GM12878 (cell line): ENCODE results near the gene COL13A1. TPM values are rescaled to one million over a fixed set of nuclear protein-coding genes. Genes with fewer than 3 reads are reported as not detected.

Source experiments
- ATAC-seq: fragments of 200-7000 bp; cut with Tn5 transposase; 3 replicates; pipeline ENCODE4 v1.9.1; 2020; ENCODE audit warnings: mild to moderate bottlenecking, moderate library complexity
- BruUV-seq: library from RNA; stranded (reverse); fragments of 400-500 nt; replicated peaks from 2 replicates; lab custom pipeline; 2021; lab: Mats Ljungman, UMichigan
- CTCF ChIA-PET: fragments of 300-600 bp; sonication (Branson Sonifier 250); formaldehyde crosslinking; extraction: SDS; loops from one replicate; lab custom pipeline; 2021; ENCODE audit warnings: inconsistent platforms; lab: Yijun Ruan, JAX
- POLR2A ChIA-PET: fragments of 350-600 bp; formaldehyde crosslinking; extraction: SDS; loops from one replicate; lab custom pipeline; 2021; ENCODE audit warnings: inconsistent platforms; lab: Charles Lee
- RAD21 ChIA-PET: fragments of 300-600 bp; sonication (Branson Sonifier 250); formaldehyde crosslinking; loops from one replicate; lab custom pipeline; 2023; ENCODE audit warnings: antibody characterized with exemption; ENCODE audit not compliant: unreplicated experiment; lab: Charles Lee
- SMC1A ChIA-PET: fragments of 300-600 bp; sonication (Branson Sonifier 250); formaldehyde crosslinking; loops from one replicate; lab custom pipeline; 2023; ENCODE audit not compliant: unreplicated experiment, uncharacterized antibody; lab: Charles Lee
- DNase-seq: peaks from one replicate; pipeline ENCODE4 v3.0.0-alpha.2; 2011; ENCODE audit warnings: low read depth, low spot score
- FAIRE-seq: peaks from 3 replicates; lab custom pipeline; 2011; peaks lifted over from hg19 to GRCh38; lab: Jason Lieb, UNC
- H2AFZ ChIP-seq: 2 replicates; pipeline ENCODE4 v1.6.0; 2011; ENCODE audit warnings: low read depth, low read length, control low read depth; ENCODE audit not compliant: control insufficient read depth
- H3K27ac ChIP-seq: 2 replicates; pipeline ENCODE4 v1.5.1; 2011; ENCODE audit warnings: control low read depth; ENCODE audit not compliant: control insufficient read depth, insufficient read depth
- H3K27me3 ChIP-seq, 2 experiments: replicated peaks in 1 of 2; 2 replicates each; pipeline versions ENCODE4 v1.6.0 to v1.6.1; 2011; ENCODE audit warnings: low read length in 1 of 2; ENCODE audit not compliant: control insufficient read depth in 2 of 2, insufficient read depth in 2 of 2
- H3K36me3 ChIP-seq, 2 experiments: 2 replicates each; pipeline ENCODE4 v1.5.1; 2011; ENCODE audit warnings: low read length in 1 of 2; ENCODE audit not compliant: control insufficient read depth in 2 of 2, insufficient read depth in 2 of 2
- H3K4me1 ChIP-seq: 2 replicates; pipeline ENCODE4 v1.6.1; 2011; ENCODE audit warnings: mild to moderate bottlenecking, low read length, moderate library complexity, mixed read lengths; ENCODE audit not compliant: control insufficient read depth, insufficient read depth
- H3K4me2 ChIP-seq: 2 replicates; pipeline ENCODE4 v1.6.0; 2011; ENCODE audit warnings: control low read depth; ENCODE audit not compliant: control insufficient read depth, insufficient read depth
- H3K4me3 ChIP-seq: fragments of 200-600 bp; sonication (generic); 2 replicates; pipeline ENCODE4 v1.5.1; 2016
- H3K79me2 ChIP-seq: 2 replicates; pipeline ENCODE4 v1.6.0; 2011; ENCODE audit warnings: low read length; ENCODE audit not compliant: control insufficient read depth, insufficient read depth
- H3K9ac ChIP-seq: 2 replicates; pipeline ENCODE4 v1.8.0; 2011; ENCODE audit warnings: low read length, control low read depth, mixed read lengths; ENCODE audit not compliant: control insufficient read depth, insufficient read depth
- H3K9me3 ChIP-seq: replicated peaks from 3 replicates; pipeline ENCODE4 v1.5.1; 2011; ENCODE audit warnings: mild to moderate bottlenecking, low read length; ENCODE audit not compliant: control insufficient read depth, insufficient read depth
- H4K20me1 ChIP-seq: 2 replicates; pipeline ENCODE4 v1.6.0; 2011; ENCODE audit not compliant: control insufficient read depth, insufficient read depth
- BMI1 ChIP-seq: fragments of 450-650 bp; IDR thresholded peaks from 2 replicates; pipeline ENCODE4 v1.6.1; 2016; ENCODE audit warnings: mild to moderate bottlenecking, moderate library complexity, borderline replicate concordance
- HDGF ChIP-seq: fragments of 450-650 bp; IDR thresholded peaks from 2 replicates; pipeline ENCODE4 v1.6.1; 2016; ENCODE audit warnings: antibody characterized with exemption
- JUND ChIP-seq: IDR thresholded peaks from 2 replicates; pipeline ENCODE4 v1.6.1; 2012; ENCODE audit warnings: low read depth, mild to moderate bottlenecking, low read length, improper control_type of control experiment, moderate library complexity
- MTA3 ChIP-seq: IDR thresholded peaks from 2 replicates; pipeline ENCODE4 v1.6.1; 2012; ENCODE audit warnings: low read length, inconsistent platforms, borderline replicate concordance
- SMAD5 ChIP-seq: IDR thresholded peaks from 2 replicates; pipeline ENCODE4 v1.6.1; 2016; ENCODE audit warnings: antibody characterized with exemption, low read depth
- WGBS: methylation state at CpG from one replicate; pipeline ENCODE4 v1.1.6; 2016; ENCODE audit warnings: low lambda C conversion rate; ENCODE audit not compliant: insufficient replicate concordance, insufficient coverage; ENCODE audit errors: missing lambda C conversion rate; 5-methylcytosine and 5-hydroxymethylcytosine counted together
- in situ Hi-C: fragments of 300-500 bp; cut with MboI; formaldehyde crosslinking; loops from 9 replicates; pipeline ENCODE4 v1.14.3; 2018; ENCODE audit warnings: mixed read lengths
- intact Hi-C: fragments of 100-400 bp; cut with micrococcal nuclease; formaldehyde crosslinking; loops from one replicate; pipeline ENCODE4 v1.14.2; 2022; ENCODE audit not compliant: unreplicated experiment
- polyA plus RNA-seq, 11 experiments: library from polyadenylated mRNA; depleted of rRNA in 4 of 11; unstranded in 6 of 11; stranded (reverse) in 5 of 11; fragments of >200 nt; fragmentation: Nextera tagmentation in 4 of 11; fragmentation: Illumina TruSeq in 1 of 11; extraction: Ambion mirVana in 4 of 11; extraction: Trizol in 1 of 11; gene quantifications; 1 replicate in 1 of 11; 2 replicates in 10 of 11; pipeline versions ENCODE4 v1.2.1 to v1.2.3, GENCODE V29; 2011 to 2016; ENCODE audit warnings: inconsistent platforms in 2 of 11, missing spikeins in 2 of 11, low read depth in 1 of 11
- total RNA-seq, 4 experiments: library from RNA; depleted of rRNA in 3 of 4; stranded (reverse); fragments of >200 nt in 3 of 4; fragmentation: Illumina TruSeq in 1 of 4; extraction: Trizol in 1 of 4; gene quantifications; 2 replicates each; pipeline versions ENCODE4 v1.2.1 to v1.2.3, GENCODE V29; 2013 to 2021
- TF ChIP-seq, protein P1 (sequence below): fragments of 450-650 bp; IDR thresholded peaks from 2 replicates; pipeline ENCODE4 v1.6.1; 2017; ENCODE audit warnings: mild to moderate bottlenecking
- TF ChIP-seq, protein P2 (sequence below): fragments of 450-650 bp; IDR thresholded peaks from 2 replicates; pipeline ENCODE4 v1.6.1; 2017; ENCODE audit warnings: borderline replicate concordance
- TF ChIP-seq, protein P3 (sequence below): IDR thresholded peaks from 2 replicates; pipeline ENCODE4 v1.6.1; 2011; ENCODE audit warnings: mild to moderate bottlenecking, low read depth, low read length, moderate library complexity; ENCODE audit not compliant: insufficient replicate concordance

Gene COL13A1
- total and polyA plus RNA-seq, 10 of the 15 experiments (the other 5 are each of a cell fraction or from before 2014, with no cell fraction given), result 0.03 to 0.15 (median 0.05) TPM; not detected in 7

- in situ Hi-C loops, result no loop called here
Observed at GRCh38 chr10:69795242-69795934, 6.3 kb upstream of the COL13A1 start.

More at GRCh38 chr10:69795242-69795934, 6.3 kb upstream of the COL13A1 start:
- no TSS peak for BruUV-seq
- Histone ChIP-seq H3K4me1 (no peaks in the 10 kb centered on the region), H2AFZ (no peak overlapping the region), H4K20me1 (no peaks in the 10 kb centered on the region), H3K36me3 (no peaks in the 10 kb centered on the region), H3K27me3 (no peaks in the 10 kb centered on the region; a peak in 2 of 4 replicates), H3K4me2 (no peak overlapping the region), H3K9ac (no peak overlapping the region), H3K27ac (no peak overlapping the region), H3K4me3 (no peak overlapping the region), H3K79me2 (no peaks in the 10 kb centered on the region), H3K9me3 (no peaks in the 10 kb centered on the region; the same call in 2 of the 3 replicates)
- SMC1A ChIA-PET, result no interaction called here
- 91% methylated on average over 1 of the region's 1 CpG for WGBS
- DNase-seq (no peak), FAIRE-seq (no peak), ATAC-seq (no peak)
- CTCF ChIA-PET, result interaction anchor here (0.6 to 0.9 kb wide), 2 partner anchors 8 to 48 kb away, joined by 3 read pairs; no protein-coding TSS in a partner anchor
- POLR2A ChIA-PET, result no interaction called here
- RAD21 ChIA-PET, result no interaction called here
- intact Hi-C loops, result loop anchor here (5.0 kb wide), 1 partner anchor 48 kb away; no protein-coding TSS in a partner anchor
- TF ChIP-seq JUND (no peak), HDGF (no peak), SMAD5 (no peak), BMI1 (no peak), MTA3 (no peak)
- TF ChIP-seq, protein P1, sequence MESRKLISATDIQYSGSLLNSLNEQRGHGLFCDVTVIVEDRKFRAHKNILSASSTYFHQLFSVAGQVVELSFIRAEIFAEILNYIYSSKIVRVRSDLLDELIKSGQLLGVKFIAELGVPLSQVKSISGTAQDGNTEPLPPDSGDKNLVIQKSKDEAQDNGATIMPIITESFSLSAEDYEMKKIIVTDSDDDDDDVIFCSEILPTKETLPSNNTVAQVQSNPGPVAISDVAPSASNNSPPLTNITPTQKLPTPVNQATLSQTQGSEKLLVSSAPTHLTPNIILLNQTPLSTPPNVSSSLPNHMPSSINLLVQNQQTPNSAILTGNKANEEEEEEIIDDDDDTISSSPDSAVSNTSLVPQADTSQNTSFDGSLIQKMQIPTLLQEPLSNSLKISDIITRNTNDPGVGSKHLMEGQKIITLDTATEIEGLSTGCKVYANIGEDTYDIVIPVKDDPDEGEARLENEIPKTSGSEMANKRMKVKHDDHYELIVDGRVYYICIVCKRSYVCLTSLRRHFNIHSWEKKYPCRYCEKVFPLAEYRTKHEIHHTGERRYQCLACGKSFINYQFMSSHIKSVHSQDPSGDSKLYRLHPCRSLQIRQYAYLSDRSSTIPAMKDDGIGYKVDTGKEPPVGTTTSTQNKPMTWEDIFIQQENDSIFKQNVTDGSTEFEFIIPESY, result no peak
- TF ChIP-seq, protein P2, sequence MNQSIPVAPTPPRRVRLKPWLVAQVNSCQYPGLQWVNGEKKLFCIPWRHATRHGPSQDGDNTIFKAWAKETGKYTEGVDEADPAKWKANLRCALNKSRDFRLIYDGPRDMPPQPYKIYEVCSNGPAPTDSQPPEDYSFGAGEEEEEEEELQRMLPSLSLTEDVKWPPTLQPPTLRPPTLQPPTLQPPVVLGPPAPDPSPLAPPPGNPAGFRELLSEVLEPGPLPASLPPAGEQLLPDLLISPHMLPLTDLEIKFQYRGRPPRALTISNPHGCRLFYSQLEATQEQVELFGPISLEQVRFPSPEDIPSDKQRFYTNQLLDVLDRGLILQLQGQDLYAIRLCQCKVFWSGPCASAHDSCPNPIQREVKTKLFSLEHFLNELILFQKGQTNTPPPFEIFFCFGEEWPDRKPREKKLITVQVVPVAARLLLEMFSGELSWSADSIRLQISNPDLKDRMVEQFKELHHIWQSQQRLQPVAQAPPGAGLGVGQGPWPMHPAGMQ, result no peak
- TF ChIP-seq, protein P3, sequence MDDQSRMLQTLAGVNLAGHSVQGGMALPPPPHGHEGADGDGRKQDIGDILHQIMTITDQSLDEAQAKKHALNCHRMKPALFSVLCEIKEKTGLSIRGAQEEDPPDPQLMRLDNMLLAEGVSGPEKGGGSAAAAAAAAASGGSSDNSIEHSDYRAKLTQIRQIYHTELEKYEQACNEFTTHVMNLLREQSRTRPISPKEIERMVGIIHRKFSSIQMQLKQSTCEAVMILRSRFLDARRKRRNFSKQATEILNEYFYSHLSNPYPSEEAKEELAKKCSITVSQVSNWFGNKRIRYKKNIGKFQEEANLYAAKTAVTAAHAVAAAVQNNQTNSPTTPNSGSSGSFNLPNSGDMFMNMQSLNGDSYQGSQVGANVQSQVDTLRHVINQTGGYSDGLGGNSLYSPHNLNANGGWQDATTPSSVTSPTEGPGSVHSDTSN, result no peak
